HG03025 (cell line): Measurements from ENCODE around the gene CD36.

Experiments
- ATAC-seq: cut with Tn5 transposase; IDR thresholded peaks from one replicate; pipeline ENCODE4 v1.9.1; 2021; ENCODE audit warnings: mild to moderate bottlenecking, moderate library complexity; ENCODE audit not compliant: unreplicated experiment, low FRiP score

CD36 gene

GRCh38 chr7:80681272-80681885 lies 42.9 kb downstream of the CD36 start:
- no peak for ATAC-seq

DNA sequence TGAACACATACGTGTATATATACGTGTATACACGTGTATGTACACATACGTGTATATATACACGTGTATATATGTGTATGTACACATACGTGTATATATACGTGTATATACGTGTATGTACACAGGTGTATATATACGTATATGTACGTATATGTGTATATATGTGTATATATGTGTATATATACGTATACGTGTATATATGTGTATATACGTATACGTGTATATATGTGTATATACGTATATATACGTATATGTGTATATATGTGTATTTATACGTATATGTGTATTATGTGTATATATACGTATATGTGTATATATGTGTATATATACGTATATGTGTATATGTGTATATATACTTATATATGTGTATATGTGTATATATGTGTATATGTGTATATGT lies 44.3 kb downstream of the CD36 start:
- no peak for ATAC-seq

- ATAC-seq = no peak
Measured at GRCh38 chr7:80686576-80686975, 48.1 kb downstream of the CD36 start.

DNA sequence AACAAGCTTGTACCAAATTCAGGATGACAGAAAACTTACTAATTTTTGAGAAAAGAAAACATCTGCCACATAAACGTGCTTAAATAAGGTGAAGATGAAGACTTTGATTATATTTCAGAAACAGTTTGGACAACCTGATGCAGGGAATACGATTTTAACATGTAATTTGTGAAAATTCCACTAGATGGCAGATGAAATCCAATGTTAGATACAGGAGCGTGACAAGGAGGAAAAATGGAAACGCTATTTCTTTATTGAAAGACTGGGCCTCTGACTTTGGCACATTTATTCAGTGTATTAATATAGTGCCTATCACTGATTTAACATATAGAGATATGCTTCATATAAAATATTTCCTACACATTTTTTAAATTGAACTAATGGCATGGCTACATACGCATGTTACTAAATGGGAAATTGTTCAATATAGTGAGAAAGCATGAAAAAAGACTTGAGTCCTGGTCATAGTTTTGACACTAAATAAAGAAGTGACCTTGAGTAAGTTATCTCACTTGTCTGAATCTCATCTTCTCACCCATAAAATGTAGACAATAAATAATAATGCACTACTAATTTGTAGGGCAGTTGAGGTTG lies 60.7 kb downstream of the CD36 start:
- ATAC-seq = peak; percentile 83

DNA sequence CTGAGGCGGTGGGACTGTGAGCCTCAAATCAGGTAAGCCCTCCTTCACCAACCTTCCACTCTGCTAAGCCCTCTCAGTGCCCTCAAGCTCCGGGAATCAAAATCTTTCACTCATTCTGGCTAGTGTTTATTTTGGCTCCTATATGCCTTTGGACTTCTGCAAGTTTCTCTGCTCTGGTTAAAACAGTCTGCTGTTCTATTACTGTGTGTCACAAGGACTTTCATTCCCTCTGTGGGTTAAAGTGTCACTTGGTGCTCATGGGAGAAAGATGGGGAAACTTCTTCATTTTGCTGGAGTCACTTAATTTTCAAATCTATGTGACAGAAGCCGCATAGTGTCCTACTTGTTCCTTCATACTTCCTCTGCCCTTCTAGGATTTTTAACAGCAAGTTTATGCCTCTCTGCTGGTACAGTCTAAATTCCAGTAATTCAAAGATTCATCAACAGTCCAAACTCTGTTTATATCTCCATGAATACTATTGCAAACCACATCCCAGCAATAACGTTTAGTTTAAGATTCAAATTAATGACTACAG lies 61.3 kb downstream of the CD36 start:
- no peak for ATAC-seq

DNA sequence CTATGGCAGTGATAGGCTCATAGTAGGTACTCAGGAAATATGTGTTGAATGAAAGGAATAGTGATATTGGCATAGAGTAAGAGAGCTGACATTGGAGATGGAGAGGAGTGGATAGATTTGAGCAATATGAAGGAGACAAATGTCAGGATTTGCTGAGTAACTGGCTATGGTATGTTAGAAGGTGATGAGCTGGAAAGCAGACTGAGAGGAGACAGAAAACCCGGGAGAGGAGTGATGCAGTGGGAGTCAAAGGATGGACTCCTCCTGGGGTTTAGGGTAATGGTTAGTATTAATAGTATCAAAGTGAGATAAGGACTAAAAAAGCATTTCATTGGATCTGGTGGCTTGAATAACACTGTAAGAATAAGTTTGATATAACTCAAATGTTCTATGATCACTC lies 64.8 kb downstream of the CD36 start:
- ATAC-seq = no peak

GRCh38 chr7:80705130-80705781 lies 66.8 kb downstream of the CD36 start:
- no peak for ATAC-seq

GRCh38 chr7:80707318-80707717 lies 68.9 kb downstream of the CD36 start:
- no peak for ATAC-seq

DNA sequence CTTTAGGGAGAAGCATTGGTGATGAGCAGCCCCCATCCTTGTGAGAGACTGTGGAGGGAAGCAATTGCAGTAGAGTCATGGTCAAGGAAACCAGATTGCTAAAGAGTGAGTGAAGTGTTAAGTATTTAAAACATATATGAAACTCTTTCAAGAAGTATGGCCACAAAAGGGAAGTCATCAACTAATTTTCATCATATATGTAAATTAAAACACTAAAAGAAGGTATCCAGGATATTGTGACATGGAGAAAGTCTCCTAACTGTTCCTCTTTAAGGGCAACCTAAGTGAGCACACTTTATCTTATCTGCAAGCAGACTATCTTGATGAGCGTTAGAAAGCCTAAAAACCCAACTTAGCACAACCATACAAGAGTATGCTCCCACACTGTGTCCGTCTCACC lies 69.7 kb downstream of the CD36 start:
- ATAC-seq = no peak

- ATAC-seq = no peak
Measured at GRCh38 chr7:80711531-80711930, 73.1 kb downstream of the CD36 start.

DNA sequence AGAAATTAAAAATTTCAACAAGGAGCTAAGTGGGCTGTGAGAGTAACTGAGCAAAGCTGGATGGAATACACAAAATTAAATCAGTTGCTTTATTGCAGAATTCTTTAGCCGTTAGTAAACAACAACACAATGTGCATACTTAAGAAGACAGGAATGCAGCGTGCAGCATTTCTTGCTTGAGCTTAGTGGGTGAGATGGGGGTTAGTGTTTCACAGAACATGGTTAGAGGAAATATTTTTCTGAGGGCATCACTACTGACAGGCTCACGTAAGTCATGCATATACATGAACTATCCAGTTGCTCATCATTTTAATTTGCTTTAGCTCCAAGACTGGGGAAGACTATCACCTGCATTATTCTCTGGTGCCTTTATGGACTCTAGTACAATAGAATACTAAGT lies 80.8 kb downstream of the CD36 start:
- no peak for ATAC-seq

DNA sequence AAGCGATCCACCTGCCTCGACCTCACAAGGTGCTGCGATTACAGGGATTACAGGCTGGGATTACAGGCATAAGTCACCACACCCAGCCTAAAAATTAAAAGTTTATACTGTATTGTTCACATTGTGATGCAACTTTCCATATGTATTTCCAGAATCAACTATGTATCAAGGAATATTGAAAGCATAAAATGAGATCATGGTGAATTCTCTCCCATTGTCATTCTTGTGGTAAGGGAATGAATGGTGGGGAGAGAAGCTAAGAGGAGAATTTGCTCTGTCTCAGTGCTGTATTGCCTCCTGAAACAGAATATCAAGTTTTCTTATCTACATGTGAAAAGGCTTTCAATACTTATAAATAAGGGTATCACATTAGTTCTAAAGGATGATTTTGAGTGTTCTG lies 81.7 kb downstream of the CD36 start:
- no peak for ATAC-seq

GRCh38 chr7:80721883-80722615 lies 83.6 kb downstream of the CD36 start:
- no peak for ATAC-seq

DNA sequence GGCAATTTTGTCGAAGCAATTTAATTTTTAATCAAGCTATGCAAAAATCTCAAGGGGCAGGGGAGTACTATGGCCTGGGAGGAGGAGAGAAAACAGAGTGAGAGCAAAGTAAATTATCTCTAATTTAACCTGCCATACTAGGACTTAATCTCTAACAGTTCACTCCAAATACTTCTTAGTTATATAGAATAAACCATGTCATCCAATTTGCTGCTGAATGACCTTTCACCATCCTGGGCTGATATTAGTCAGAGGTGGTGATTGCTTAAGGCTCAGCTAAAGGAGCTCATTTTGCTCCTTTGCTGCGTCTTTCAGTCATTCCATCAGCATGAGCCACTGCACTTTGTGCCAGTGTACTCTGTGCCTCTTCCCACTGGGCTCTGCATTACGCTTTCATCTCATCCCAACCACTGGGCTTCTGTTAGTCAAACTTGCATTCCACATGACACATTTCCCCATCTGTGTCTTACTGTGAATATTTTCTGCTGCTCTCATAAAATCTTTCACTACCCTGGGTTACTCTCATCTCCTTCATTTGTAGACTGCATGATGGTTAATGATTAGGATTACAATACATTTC lies 84.3 kb downstream of the CD36 start:
- ATAC-seq = no peak

DNA sequence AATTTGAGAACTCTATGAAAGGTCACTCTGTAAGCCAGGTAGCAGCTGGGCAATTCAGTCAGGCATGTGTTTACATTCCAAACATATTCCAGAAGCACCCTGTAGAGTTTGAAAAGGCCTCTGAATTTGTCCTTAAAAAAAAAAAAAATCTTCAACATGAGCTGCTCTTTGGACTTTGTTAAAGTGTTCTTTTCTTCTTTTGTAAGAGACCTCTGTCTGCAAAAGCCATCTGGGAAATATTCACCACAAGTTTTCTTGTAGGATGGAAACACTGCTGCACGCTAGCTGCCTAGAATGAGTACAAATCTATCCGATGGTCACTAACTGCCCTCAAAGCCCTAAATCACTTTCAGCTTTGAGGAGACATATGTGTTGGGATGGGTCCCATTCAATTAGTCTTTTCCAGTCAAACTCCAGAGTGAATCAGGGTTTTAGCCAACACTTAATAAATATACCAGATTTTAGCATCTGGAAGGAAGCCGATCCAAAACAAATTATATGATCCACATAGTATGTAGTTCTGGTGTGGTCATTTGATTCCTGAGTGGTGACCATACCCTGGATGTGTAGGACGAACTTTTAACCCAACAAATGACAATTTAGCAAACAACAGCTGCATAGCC lies 85.9 kb downstream of the CD36 start:
- ATAC-seq = no peak

DNA sequence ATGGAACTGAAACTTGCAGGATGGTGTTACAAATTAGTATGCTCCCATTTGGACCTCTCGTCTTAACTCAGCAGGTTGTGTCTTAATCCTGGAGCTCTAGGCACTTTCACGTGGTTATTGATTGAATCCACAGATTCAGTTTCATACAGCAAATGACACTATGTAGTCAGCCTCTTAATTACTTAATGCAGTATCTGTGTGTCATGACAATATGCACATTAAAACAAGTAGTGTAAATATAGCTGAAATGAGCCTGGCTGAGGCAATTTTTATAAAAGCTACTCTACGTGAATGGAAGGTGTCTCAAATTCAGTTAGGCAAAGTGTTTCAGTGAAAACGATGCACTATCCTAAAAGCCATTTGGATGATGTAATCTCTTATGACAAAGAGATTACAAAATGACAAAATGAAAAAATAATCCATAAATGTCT lies 86.8 kb downstream of the CD36 start:
- ATAC-seq = no peak
